ENCODE results near the gene RAD21L1.

Gene RAD21L1

GRCh38 chr20:1242099-1242498, 16.3 kb downstream of the RAD21L1 start:
- Histone ChIP-seq H3K36me3 (ENCODE audit: control insufficient read depth in 1 of 2, insufficient read depth in 2 of 2, low read length in 2 of 2) (no peaks in the 10 kb centered on the region), H3K27me3 (ENCODE audit: insufficient read depth, low read length) (no peaks in the 10 kb centered on the region)
- no CpG with 5 or more reads among the region's 3 CpGs for whole genome bisulfite sequencing (ENCODE audit: extremely low coverage, insufficient coverage, insufficient read length)

GRCh38 chr20:1242530-1242929, 16.7 kb downstream of the RAD21L1 start:
- Histone ChIP-seq H3K79me2 (ENCODE audit: control insufficient read depth, insufficient read depth, low read length, poor library complexity) (no peaks in the 10 kb centered on the region), H3K23ac (ENCODE audit: low read length) (no peak overlapping the region), H3K27ac (ENCODE audit: low read depth, low read length) (no peak overlapping the region), H3K4me3 (ENCODE audit: low read depth, low read length) (no peak overlapping the region), H3K4ac (ENCODE audit: low read depth, low read length) (no peak overlapping the region), H3K4me1 (ENCODE audit: control insufficient read depth in 1 of 2, insufficient read depth in 2 of 2, low read length in 2 of 2) (no peaks in the 10 kb centered on the region), H4K12ac (ENCODE audit: low read depth, low read length) (no peak overlapping the region), H4K91ac (ENCODE audit: low read depth, low read length) (no peak overlapping the region), H3K9me3 (ENCODE audit: insufficient read depth, low read depth, low read length) (no peaks in the 10 kb centered on the region), H2BK12ac (ENCODE audit: low read length) (no peak overlapping the region), H2BK5ac (ENCODE audit: low read depth, low read length, poor library complexity) (no peak overlapping the region), H4K8ac (ENCODE audit: low read depth, low read length) (no peak overlapping the region), H2AK5ac (ENCODE audit: low read length) (no peak overlapping the region), H2AFZ (ENCODE audit: insufficient read depth, low read length, poor library complexity) (no peak overlapping the region), H3K9ac (ENCODE audit: low read length) (no peak overlapping the region), H3K14ac (ENCODE audit: low read length) (no peak overlapping the region), H2BK120ac (ENCODE audit: insufficient read depth, low read length, poor library complexity) (no peak overlapping the region), H3K18ac (ENCODE audit: low read length) (no peak overlapping the region), H3K4me2 (ENCODE audit: low read length) (no peak overlapping the region), H3K27me3 (ENCODE audit: insufficient read depth, low read length) (no peaks in the 10 kb centered on the region), H3K36me3 (ENCODE audit: control insufficient read depth in 1 of 2, insufficient read depth in 2 of 2, low read length in 2 of 2) (no peaks in the 10 kb centered on the region), H3K79me1 (ENCODE audit: low read length) (no peaks in the 10 kb centered on the region)
- no peak for DNase-seq
- no CpG with 5 or more reads among the region's 2 CpGs for WGBS (ENCODE audit: extremely low coverage, insufficient coverage, insufficient read length)

More at GRCh38 chr20:1242099-1242498, 16.3 kb downstream of the RAD21L1 start:
- no peak overlapping the region for H3K14ac ChIP-seq (ENCODE audit: low read length)
- no peak overlapping the region for H3K4me2 ChIP-seq (ENCODE audit: low read length)
- no peak overlapping the region for H3K23ac ChIP-seq (ENCODE audit: low read length)
- H3K9me3 ChIP-seq (ENCODE audit: insufficient read depth, low read depth, low read length) = no peaks in the 10 kb centered on the region
- H2AK5ac ChIP-seq (ENCODE audit: low read length) = no peak overlapping the region
- DNase-seq = no peak
- H3K4ac ChIP-seq (ENCODE audit: low read depth, low read length) = no peak overlapping the region
- no peaks in the 10 kb centered on the region for H3K79me2 ChIP-seq (ENCODE audit: control insufficient read depth, insufficient read depth, low read length, poor library complexity)
- H3K4me1 ChIP-seq (ENCODE audit: control insufficient read depth in 1 of 2, insufficient read depth in 2 of 2, low read length in 2 of 2) = no peaks in the 10 kb centered on the region
- H4K91ac ChIP-seq (ENCODE audit: low read depth, low read length) = no peak overlapping the region
- no peak overlapping the region for H4K12ac ChIP-seq (ENCODE audit: low read depth, low read length)
- no peak overlapping the region for H3K18ac ChIP-seq (ENCODE audit: low read length)
- H2AFZ ChIP-seq (ENCODE audit: insufficient read depth, low read length, poor library complexity) = no peak overlapping the region
- H2BK12ac ChIP-seq (ENCODE audit: low read length) = no peak overlapping the region
- no peak overlapping the region for H4K8ac ChIP-seq (ENCODE audit: low read depth, low read length)
- no peak overlapping the region for H2BK120ac ChIP-seq (ENCODE audit: insufficient read depth, low read length, poor library complexity)
- no peak overlapping the region for H3K9ac ChIP-seq (ENCODE audit: low read length)
- no peaks in the 10 kb centered on the region for H3K79me1 ChIP-seq (ENCODE audit: low read length)
- no peak overlapping the region for H3K4me3 ChIP-seq (ENCODE audit: low read depth, low read length)
- no peak overlapping the region for H3K27ac ChIP-seq (ENCODE audit: low read depth, low read length)
- H2BK5ac ChIP-seq (ENCODE audit: low read depth, low read length, poor library complexity) = no peak overlapping the region

GRCh38 chr20:1245578-1245977, 19.7 kb downstream of the RAD21L1 start:
- no peak overlapping the region for H4K8ac ChIP-seq (ENCODE audit: low read depth, low read length)
- no peaks in the 10 kb centered on the region for H3K79me2 ChIP-seq (ENCODE audit: control insufficient read depth, insufficient read depth, low read length, poor library complexity)
- no peak overlapping the region for H2BK12ac ChIP-seq (ENCODE audit: low read length)
- H3K4me2 ChIP-seq (ENCODE audit: low read length) = no peak overlapping the region
- H3K14ac ChIP-seq (ENCODE audit: low read length) = no peak overlapping the region
- no peak overlapping the region for H3K27ac ChIP-seq (ENCODE audit: low read depth, low read length)
- H2BK120ac ChIP-seq (ENCODE audit: insufficient read depth, low read length, poor library complexity) = no peak overlapping the region
- no peak overlapping the region for H2AK5ac ChIP-seq (ENCODE audit: low read length)
- H4K91ac ChIP-seq (ENCODE audit: low read depth, low read length) = no peak overlapping the region
- H3K4me3 ChIP-seq (ENCODE audit: low read depth, low read length) = no peak overlapping the region
- no peaks in the 10 kb centered on the region for H3K4me1 ChIP-seq (ENCODE audit: control insufficient read depth in 1 of 2, insufficient read depth in 2 of 2, low read length in 2 of 2)
- H3K9ac ChIP-seq (ENCODE audit: low read length) = no peak overlapping the region
- H3K9me3 ChIP-seq (ENCODE audit: insufficient read depth, low read depth, low read length) = no peaks in the 10 kb centered on the region
- H2BK5ac ChIP-seq (ENCODE audit: low read depth, low read length, poor library complexity) = no peak overlapping the region
- H3K27me3 ChIP-seq (ENCODE audit: insufficient read depth, low read length) = no peaks in the 10 kb centered on the region
- H3K23ac ChIP-seq (ENCODE audit: low read length) = no peak overlapping the region
- WGBS (ENCODE audit: extremely low coverage, insufficient coverage, insufficient read length) = no CpG with 5 or more reads among the region's 2 CpGs
- no peak overlapping the region for H3K4ac ChIP-seq (ENCODE audit: low read depth, low read length)
- H3K79me1 ChIP-seq (ENCODE audit: low read length) = no peaks in the 10 kb centered on the region
- no peaks in the 10 kb centered on the region for H3K36me3 ChIP-seq (ENCODE audit: control insufficient read depth in 1 of 2, insufficient read depth in 2 of 2, low read length in 2 of 2)
- no peak for DNase-seq
- no peak overlapping the region for H3K18ac ChIP-seq (ENCODE audit: low read length)
- H4K12ac ChIP-seq (ENCODE audit: low read depth, low read length) = no peak overlapping the region
- H2AFZ ChIP-seq (ENCODE audit: insufficient read depth, low read length, poor library complexity) = no peak overlapping the region

- H2BK120ac ChIP-seq (ENCODE audit: insufficient read depth, low read length, poor library complexity) = no peak overlapping the region
- H3K4me1 ChIP-seq (ENCODE audit: control insufficient read depth in 1 of 2, insufficient read depth in 2 of 2, low read length in 2 of 2) = no peaks in the 10 kb centered on the region
- no peak overlapping the region for H2BK5ac ChIP-seq (ENCODE audit: low read depth, low read length, poor library complexity)
- H4K12ac ChIP-seq (ENCODE audit: low read depth, low read length) = no peak overlapping the region
- H3K4me2 ChIP-seq (ENCODE audit: low read length) = no peak overlapping the region
- no peaks in the 10 kb centered on the region for H3K79me1 ChIP-seq (ENCODE audit: low read length)
- no peak overlapping the region for H4K91ac ChIP-seq (ENCODE audit: low read depth, low read length)
- no peak overlapping the region for H2AFZ ChIP-seq (ENCODE audit: insufficient read depth, low read length, poor library complexity)
- no peak overlapping the region for H3K14ac ChIP-seq (ENCODE audit: low read length)
- H3K36me3 ChIP-seq (ENCODE audit: control insufficient read depth in 1 of 2, insufficient read depth in 2 of 2, low read length in 2 of 2) = no peaks in the 10 kb centered on the region
- H3K18ac ChIP-seq (ENCODE audit: low read length) = no peak overlapping the region
- no peak for DNase-seq
- no peak overlapping the region for H3K27ac ChIP-seq (ENCODE audit: low read depth, low read length)
- no peak overlapping the region for H3K4ac ChIP-seq (ENCODE audit: low read depth, low read length)
- H3K9ac ChIP-seq (ENCODE audit: low read length) = no peak overlapping the region
- no peaks in the 10 kb centered on the region for H3K9me3 ChIP-seq (ENCODE audit: insufficient read depth, low read depth, low read length)
- no peaks in the 10 kb centered on the region for H3K27me3 ChIP-seq (ENCODE audit: insufficient read depth, low read length)
- H3K79me2 ChIP-seq (ENCODE audit: control insufficient read depth, insufficient read depth, low read length, poor library complexity) = no peaks in the 10 kb centered on the region
- H3K23ac ChIP-seq (ENCODE audit: low read length) = no peak overlapping the region
- H4K8ac ChIP-seq (ENCODE audit: low read depth, low read length) = no peak overlapping the region
- no peak overlapping the region for H2BK12ac ChIP-seq (ENCODE audit: low read length)
- H2AK5ac ChIP-seq (ENCODE audit: low read length) = no peak overlapping the region
- H3K4me3 ChIP-seq (ENCODE audit: low read depth, low read length) = no peak overlapping the region
Measured at GRCh38 chr20:1247689-1248088, 21.8 kb downstream of the RAD21L1 start.

Data from trophoblast cell (in vitro differentiated cells and primary cell).